Gastroesophageal sphincter (tissue), 4 donors: ENCODE data around the gene EPHA8. TPM values are rescaled to one million over a fixed set of nuclear protein-coding genes. Genes with fewer than 3 reads are reported as not detected.

Experiments
- ATAC-seq: fragments of 150-250 bp; one replicate; pipeline ENCODE4 v1.9.1; 2016; ENCODE audit warnings: mild to moderate bottlenecking, moderate library complexity
- H3K27ac ChIP-seq, 4 donors: fragments of 200-600 bp; sonication (generic) in 3 of 4; 1 replicate in 3 of 4; 2 replicates in 1 of 4; pipeline ENCODE4 v1.5.1; 2016 to 2019
- H3K27me3 ChIP-seq: fragments of 200-600 bp; sonication (generic); one replicate; pipeline ENCODE4 v1.5.1; 2019
- H3K36me3 ChIP-seq, 2 donors: fragments of 200-600 bp; sonication (generic); one replicate each; pipeline ENCODE4 v1.5.1; 2019; ENCODE audit warnings: control low read depth in 1 of 2
- H3K4me1 ChIP-seq, 3 donors: fragments of 200-600 bp; sonication (generic); 1 replicate in 2 of 3; 2 replicates in 1 of 3; pipeline ENCODE4 v1.5.1; 2016 to 2019; ENCODE audit warnings: control low read depth in 2 of 3
- H3K4me3 ChIP-seq, 2 donors: fragments of 200-600 bp; sonication (generic); one replicate each; pipeline ENCODE4 v1.5.1; 2019; ENCODE audit warnings: mild to moderate bottlenecking in 1 of 2, moderate library complexity in 1 of 2
- H3K9me3 ChIP-seq, 3 donors: fragments of 200-600 bp; sonication (generic); one replicate each; pipeline ENCODE4 v1.5.1; 2017 to 2019; ENCODE audit warnings: control low read depth in 2 of 3
- CTCF ChIP-seq, 4 experiments: fragments of 200-600 bp in 2 of 4; fragments of 450-650 bp in 2 of 4; sonication (generic) in 1 of 4; IDR thresholded peaks; one replicate each; pipeline ENCODE4 v1.5.1; 2017 to 2019; ENCODE audit warnings: antibody characterized with exemption in 4 of 4, mild to moderate bottlenecking in 2 of 4, moderate library complexity in 2 of 4
- EP300 ChIP-seq: sonication (generic); formaldehyde crosslinking; IDR thresholded peaks from one replicate; pipeline ENCODE4 v1.6.1; 2017; ENCODE audit warnings: antibody characterized with exemption, mild to moderate bottlenecking
- POLR2A ChIP-seq, 2 donors: fragments of 450-650 bp; IDR thresholded peaks; one replicate each; pipeline ENCODE4 v1.6.1; 2017; ENCODE audit warnings: antibody characterized with exemption in 2 of 2, mild to moderate bottlenecking in 2 of 2, moderate library complexity in 1 of 2
- POLR2AphosphoS5 ChIP-seq: sonication (generic); formaldehyde crosslinking; IDR thresholded peaks from one replicate; pipeline ENCODE4 v1.6.1; 2017; ENCODE audit warnings: antibody characterized with exemption
- WGBS, 2 donors: methylation state at CpG; one replicate each; pipeline ENCODE4 v1.1.5; 2018; ENCODE audit warnings: low coverage in 1 of 2; 5-methylcytosine and 5-hydroxymethylcytosine counted together
- total RNA-seq, 4 donors: library from RNA; depleted of rRNA; stranded (reverse); fragments of >200 nt; gene quantifications; one replicate each; pipeline ENCODE4 v1.1.0, GENCODE V29; 2016

EPHA8 gene
- total RNA-seq, 4 donors from 2014 or later, result 0.08 to 0.37 (median 0.13) TPM; not detected in 1

- ATAC-seq, result no peak
- no peak overlapping the region for H3K27ac ChIP-seq
- TF ChIP-seq EP300 (no peak), POLR2A (IDR thresholded peaks at IDR 0.05) (no peak), CTCF (IDR thresholded peaks at IDR 0.05) (no peak), POLR2AphosphoS5 (no peak)
- H3K4me1 ChIP-seq, result no peaks in the 10 kb centered on the region
- H3K4me3 ChIP-seq, result no peak overlapping the region
- no peaks in the 10 kb centered on the region for H3K9me3 ChIP-seq
- peaks cover 90% of the 10 kb centered on the region for H3K27me3 ChIP-seq
- 48 to 77% methylated on average over 3 to 7 of the region's 24 CpGs for WGBS, 2 donors
- no peaks in the 10 kb centered on the region for H3K36me3 ChIP-seq
These were observed 35.4 kb downstream of the EPHA8 start for GRCh38 chr1:22598736-22599135.

- H3K4me1 ChIP-seq, result no peaks in the 10 kb centered on the region
- H3K4me3 ChIP-seq, result no peak overlapping the region
- no peak for TF ChIP-seq EP300
- no peak for TF ChIP-seq CTCF (IDR thresholded peaks at IDR 0.05)
- TF ChIP-seq POLR2AphosphoS5, result no peak
- no peak for TF ChIP-seq POLR2A (IDR thresholded peaks at IDR 0.05)
- H3K36me3 ChIP-seq, result no peaks in the 10 kb centered on the region
- H3K27ac ChIP-seq, result no peak overlapping the region
- ATAC-seq, result no peak
- peaks cover 90% of the 10 kb centered on the region for H3K27me3 ChIP-seq
- H3K9me3 ChIP-seq, result no peaks in the 10 kb centered on the region
- 30 to 61% methylated on average over 5 of the region's 22 CpGs for WGBS, 2 donors
These were observed 37.0 kb downstream of the EPHA8 start for GRCh38 chr1:22600071-22600816.

GRCh38 chr1:22600817-22601605, 37.7 kb downstream of the EPHA8 start:
- H3K27ac ChIP-seq, result no peak overlapping the region
- no peak overlapping the region for H3K4me3 ChIP-seq
- no peak for ATAC-seq
- H3K27me3 ChIP-seq, result peaks cover 90% of the 10 kb centered on the region
- TF ChIP-seq EP300 (no peak), CTCF (IDR thresholded peaks at IDR 0.05) (no peak), POLR2A (IDR thresholded peaks at IDR 0.05) (no peak), POLR2AphosphoS5 (no peak)
- 69% methylated on average over 5 of the region's 39 CpGs; no CpG with 5 or more reads in 1 of the 2 donors for WGBS, 2 donors
- H3K36me3 ChIP-seq, result no peaks in the 10 kb centered on the region
- no peaks in the 10 kb centered on the region for H3K4me1 ChIP-seq
- H3K9me3 ChIP-seq, result no peaks in the 10 kb centered on the region

GRCh38 chr1:22601610-22602009, 38.3 kb downstream of the EPHA8 start:
- TF ChIP-seq POLR2A (IDR thresholded peaks at IDR 0.05), result no peak
- TF ChIP-seq POLR2AphosphoS5, result no peak
- no peak for TF ChIP-seq EP300
- TF ChIP-seq CTCF (IDR thresholded peaks at IDR 0.05), result no peak
- H3K36me3 ChIP-seq, result no peaks in the 10 kb centered on the region
- WGBS, 2 donors, result no CpG with 5 or more reads among the region's 12 CpGs
- peaks cover 95% of the 10 kb centered on the region for H3K27me3 ChIP-seq
- ATAC-seq, result no peak
- H3K4me1 ChIP-seq, result no peaks in the 10 kb centered on the region
- H3K9me3 ChIP-seq, result no peaks in the 10 kb centered on the region
- H3K4me3 ChIP-seq, result no peak overlapping the region
- no peak overlapping the region for H3K27ac ChIP-seq
